NCI-H1105 treated with DMSO at 0.1 percent for 48 hours (cell line): Measurements from ENCODE around the gene EZR.

ENCODE experiments used
- DNase-seq: peaks from one replicate; lab custom pipeline; 2025; lab: John Stamatoyannopoulos, UW

EZR gene

DNA sequence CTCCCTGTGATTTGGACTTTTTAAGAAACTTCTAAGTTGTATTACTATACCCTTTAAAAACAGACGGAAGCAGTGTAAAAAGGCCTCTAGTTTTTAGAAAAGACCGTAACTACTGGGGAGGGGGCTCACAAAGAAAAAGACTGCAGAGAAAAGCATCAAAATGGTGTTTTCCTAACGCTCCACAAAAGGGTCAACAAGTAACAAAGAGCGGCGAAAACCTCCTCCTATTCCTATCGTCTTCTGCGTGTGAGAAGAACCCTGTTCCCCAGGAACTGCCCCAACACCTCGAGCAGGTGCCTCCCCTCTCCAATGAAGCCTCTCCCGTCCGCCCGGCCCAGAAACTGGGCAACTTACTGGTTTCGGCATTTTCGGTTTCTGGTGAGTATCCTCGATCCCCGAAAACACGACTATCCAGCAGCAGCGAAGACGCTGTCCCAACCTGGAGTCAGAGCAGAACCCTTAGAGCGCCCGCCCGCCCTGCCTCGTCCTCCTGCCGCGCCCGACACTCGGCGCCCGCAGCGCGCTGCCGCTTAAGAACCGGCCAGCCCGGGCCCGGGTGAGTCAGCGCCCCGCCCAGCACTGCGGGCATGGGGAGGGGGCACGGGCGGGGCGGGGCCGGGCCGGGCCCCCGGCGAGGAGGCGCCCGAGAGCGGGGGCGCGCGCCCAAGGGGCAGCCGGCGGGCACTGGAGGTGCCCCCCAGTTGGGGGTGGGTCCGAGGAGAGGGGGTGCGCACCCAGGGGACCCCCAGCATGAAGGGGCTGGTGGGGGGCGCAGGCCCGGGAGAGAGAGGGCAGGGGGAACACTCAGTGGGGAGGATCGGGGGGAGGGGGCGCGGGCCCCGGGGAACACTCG, 1.2 kb downstream of the EZR start:
- peak; percentile 74 for DNase-seq

DNA sequence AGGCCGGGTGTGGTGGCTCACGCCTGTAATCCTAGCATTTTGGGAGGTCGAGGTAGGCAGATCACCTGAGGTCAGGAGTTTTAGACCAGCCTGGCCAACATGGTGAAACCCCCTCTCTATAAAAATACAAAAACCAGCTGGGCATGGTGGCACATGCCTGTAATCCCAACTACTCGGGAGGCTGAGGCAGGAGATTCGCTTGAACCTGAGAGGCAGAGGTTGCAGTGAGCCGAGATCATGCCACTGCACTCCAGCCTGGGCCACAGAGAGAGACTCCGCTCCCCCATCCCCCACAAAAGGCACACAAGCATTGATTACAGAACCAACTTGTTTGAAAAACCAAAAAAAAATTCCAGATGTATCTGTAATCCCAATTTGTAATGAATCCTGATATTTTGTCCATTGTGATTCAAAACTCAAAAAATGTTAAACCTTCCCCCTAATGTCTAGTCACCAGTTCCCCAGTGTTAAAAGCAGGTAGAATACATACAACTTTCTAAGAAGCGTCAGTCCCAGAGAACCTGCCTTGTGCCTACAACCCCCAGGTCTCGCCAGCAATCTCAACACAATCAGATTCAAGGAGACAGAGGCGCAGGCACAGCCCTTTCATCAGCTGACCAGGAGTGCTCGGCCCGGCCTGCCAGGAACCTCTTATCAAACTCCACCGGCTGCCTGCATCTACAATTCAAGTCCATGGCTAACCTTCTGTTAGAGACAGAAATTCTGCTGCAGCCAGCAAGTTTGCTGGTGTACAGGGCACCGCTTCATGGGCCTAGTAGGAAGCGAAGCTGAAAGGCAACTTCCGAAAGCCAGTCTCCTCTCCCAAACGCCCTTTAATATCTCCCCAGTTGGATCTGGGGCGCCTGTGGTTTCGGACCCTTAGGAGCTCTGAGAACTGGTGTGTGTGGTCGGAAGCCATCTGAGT, 2.1 kb downstream of the EZR start:
- DNase-seq, result peak; percentile 71

DNA sequence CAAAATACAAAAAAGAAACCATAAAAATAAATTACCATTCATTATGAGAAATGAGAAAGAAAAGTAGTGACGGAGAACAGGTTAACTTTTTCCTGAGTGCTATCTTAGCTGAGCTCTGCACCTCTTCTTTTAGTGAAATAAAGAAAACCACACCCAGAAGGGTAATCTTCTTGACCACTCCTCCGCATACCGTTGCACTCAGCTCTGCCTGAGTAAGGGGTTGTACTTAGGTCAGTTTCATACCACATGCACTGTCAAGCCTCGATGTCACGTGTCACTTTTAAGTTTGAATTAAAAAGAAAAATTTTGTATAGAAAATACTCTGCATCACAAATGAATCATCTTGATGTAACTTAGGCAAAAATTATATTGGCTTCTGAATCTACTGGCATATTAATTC, 2.8 kb downstream of the EZR start:
- DNase-seq, result no peak

DNA sequence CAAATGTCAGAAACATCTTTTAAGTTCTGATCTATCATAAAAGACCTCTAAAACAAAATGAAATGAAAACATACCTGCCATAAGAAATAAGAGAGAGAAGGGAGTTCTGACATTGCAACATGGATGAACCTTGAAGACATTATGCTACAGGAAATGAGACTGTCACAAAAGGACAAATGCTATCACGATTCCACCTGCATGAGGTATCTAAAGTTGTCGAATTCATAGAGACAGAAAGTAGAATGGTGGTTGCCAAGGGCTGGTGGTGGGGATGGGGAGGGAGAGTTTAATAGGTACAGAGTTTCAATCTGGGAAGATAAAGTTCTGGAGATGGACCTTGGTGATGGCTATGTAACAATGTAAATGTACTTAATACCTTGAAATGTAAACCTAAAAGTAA, 3.3 kb downstream of the EZR start:
- DNase-seq, result no peak

GRCh38 chr6:158815379-158815724, 3.8 kb downstream of the EZR start:
- no peak for DNase-seq

DNA sequence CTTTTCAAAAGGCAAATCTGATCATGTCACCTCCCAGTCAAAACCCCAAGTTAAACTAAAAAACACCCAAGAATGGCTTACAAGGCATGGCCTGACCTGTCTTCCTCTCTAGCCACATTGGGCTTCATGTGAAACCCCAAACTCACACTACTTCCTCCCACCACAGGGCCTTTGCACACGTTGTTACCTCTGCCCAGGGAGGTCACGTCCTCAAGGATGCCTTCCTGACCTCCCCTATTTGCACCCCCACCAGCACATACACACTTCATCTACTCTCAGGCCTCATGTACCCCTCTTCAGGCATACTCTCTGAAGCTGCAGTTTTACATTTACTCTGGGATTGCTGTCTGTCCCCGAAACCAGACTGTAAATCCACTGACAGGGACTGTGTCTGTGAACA, 6.1 kb downstream of the EZR start:
- no peak for DNase-seq

DNA sequence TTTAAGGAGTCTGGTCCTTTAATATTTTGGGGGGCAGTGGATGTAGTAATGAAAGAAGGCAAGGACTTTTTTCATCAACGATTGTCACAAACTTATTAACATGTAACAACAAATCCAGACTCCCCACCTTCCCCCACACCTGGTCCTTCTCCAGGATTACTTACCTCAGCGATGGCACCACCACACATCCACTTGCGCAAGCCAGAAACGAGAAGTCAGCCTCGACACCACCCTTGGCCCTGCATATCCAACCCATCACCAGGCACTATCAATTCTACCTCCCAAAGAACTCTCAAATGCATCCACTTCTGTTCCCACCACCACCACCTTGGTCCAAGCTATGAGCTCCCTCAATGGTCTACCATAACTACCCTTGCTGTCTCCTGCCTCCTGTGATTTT, 6.6 kb downstream of the EZR start:
- no peak for DNase-seq

- DNase-seq, result no peak
These were observed 8.7 kb downstream of the EZR start for GRCh38 chr6:158810155-158811095.

DNA sequence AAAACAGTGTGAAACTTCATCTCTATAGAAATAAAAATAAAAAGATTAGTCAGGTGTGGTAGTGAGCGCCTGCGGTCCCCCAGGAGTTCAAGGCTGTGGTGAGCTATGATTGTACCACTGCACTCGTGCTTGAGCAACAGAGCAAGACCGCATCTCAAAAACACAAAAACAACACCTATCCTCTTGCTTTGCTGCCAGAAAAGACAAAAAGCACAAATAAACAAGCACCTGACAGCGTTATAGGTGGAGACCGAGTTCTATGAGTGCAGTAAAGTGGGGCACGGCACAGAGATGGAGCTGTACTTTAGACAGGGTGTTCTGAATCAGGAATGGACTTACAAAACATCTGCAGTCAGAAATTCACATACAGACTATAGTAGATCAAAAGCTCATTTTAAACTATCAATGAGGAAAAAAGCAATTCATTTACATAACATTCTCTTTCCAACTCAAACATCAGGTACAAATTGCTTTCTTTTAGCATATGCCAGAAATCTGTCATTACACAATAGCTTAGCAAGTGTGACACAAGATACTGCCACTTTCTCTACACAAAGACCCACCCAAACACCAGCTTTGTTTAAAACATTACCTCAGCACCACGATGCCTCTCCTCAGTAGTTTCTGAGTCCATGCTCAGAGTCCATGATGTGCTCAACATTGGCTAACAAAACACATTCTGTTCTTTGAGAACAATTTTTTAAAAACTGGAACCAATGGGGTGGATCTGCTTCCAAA, 10.1 kb downstream of the EZR start:
- DNase-seq, result peak; percentile 51

DNA sequence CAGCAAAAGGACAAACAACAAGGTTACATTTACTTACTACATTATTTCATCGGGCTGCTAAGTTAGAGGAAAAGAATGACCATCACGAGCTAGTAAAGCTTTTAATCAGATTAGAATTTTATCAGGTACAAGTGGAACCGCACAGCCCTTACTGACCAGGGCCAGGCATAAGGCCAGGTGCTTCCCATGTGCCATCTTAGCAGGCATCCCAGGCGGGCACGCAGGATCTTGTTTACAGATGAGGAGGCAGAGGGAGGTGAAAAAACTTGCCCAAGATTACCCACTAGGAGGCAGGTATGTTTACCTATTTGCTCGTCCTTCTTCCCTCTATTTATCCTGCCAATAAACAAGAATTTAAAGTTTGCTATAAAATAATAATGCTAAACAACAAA, 10.7 kb downstream of the EZR start:
- DNase-seq, result peak; percentile 46

DNA sequence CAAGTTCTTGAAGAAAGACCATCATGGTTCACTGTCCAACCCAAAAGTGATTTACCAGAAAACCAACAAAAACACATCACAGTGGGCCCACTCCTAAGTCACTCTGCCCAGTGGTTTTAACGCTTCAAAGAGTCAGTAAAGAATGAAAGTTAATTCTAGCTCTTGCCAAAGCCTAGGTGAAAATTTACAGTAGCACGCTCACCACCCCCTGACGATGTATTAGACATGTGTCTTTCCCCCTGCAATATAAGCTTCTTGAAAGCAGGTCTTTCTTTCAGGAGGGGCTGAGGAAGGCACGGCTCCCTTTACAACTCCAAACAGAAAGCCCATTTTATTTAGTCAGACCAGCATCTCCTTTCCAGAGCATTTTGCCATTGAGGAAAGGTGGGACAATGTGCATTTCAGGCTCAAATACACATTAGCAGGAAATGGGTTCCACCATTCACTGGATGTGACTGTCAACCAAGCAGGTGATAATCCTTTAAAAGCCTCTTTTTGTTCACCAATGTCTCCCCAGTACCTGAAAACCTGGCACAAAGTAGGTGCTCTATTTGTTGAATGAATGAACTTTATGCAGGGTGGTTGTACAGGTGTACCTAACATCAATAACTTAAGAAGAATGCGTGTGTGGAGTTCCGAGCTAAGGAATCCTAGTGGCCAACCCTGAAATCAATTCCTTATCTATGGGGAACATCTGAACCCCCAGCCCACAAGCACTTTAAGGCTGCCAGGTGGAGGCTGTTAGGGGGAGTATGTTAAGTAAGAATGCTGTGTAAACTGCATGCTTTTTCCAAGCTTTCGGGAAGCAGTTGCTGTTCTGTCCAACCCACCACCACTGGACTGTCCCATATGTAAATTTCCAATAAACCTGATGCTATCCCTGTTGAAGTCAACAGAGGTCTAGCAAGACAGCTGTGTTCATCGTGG, 11.4 kb downstream of the EZR start:
- DNase-seq, result no peak

DNA sequence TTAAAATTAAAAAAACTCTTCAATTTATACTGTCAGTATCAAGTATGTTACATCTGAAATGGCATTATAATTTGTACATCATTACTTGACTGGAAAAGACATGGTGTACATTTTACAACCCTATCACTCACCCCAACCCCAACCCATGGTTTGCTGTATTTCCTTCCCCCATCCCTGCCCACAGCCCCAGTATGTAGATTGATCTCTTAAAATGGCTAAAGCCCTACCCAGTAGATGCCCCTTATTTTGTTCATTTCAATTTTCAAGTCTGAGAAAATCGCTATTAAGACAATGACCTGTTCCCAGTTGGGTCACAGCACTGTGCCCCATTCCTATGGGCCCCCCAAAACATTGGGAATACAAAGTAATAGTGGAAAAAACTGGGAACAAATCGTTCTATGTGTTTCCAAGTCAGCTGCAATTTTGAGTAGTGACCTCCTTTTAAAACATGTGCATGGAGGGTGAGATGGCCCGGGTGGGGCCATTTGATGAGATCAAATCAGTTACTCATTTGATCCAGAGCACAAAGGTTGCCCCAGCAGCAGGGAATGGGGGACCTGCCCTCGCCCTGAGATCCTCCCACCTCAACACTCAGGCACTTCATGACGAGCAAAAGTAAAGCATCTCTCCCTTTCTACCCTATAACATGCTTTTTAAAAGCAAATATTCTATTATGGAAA, 13.3 kb downstream of the EZR start:
- DNase-seq, result no peak

DNA sequence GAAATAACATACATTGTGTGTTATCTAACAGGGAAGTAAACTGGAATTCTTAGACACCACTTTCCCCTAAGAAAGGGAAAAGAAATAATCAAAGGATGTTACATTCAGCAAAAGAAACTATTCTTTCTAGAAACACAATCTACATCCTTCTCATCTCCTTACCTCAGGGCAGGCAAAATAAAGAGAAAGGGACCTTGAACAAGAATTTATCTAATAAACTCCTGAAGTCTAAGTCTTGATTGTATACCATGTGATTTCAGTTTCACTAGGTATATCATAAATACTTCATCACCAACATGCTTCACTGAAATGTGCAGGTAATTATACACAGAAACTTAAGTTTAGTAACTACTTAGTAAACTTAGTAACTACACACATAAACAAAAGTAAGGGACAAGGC, 15.0 kb downstream of the EZR start:
- DNase-seq, result no peak

DNA sequence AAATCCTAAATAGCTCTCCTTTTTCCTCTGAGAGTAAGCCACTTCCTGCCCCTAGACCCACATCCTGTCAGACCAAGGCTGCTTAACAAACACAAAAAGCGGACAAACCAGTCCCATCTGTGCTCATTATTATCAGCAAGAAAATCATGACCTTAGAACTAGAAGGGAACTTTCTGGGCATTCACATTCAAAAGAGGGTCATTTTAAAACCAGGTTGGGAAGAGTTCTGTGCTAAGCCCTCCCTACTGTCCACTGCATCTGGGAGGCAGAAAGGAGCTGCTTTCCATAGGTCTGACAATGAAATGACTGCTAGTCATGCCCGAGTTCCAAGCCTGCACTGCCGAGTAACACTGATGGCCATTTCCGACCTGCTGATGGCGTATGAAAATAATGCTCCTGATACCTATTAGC, 15.4 kb downstream of the EZR start:
- no peak for DNase-seq

DNA sequence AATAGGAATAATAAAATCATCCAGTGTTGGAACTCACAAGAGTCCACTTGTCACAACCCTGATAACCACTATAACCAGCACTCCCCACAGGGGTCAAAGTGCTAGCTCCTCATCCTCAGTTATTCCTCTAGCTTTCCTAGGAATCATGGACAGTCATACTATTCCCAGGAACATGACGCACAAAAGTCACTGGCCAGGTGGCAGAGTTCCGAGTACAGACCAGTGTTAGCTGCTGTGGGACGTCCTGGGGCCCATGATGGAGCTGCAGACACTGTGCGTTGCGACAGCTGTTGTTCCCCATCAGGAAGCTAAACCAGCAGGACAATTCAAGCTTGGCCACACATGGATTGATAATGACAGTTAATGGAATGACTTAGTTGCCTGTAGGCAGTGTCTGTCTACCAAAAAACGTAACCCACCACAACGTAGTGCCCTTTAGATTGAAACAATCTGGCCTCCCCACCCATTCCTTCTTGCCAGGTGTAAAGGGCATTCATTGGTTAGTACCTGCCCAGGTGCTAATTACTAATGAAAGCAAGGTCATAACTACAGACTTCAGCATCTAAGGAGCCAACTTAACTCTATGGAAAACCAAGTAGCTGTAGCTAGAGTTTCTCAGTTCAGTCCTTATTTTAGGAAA, 17.4 kb downstream of the EZR start:
- DNase-seq, result no peak

DNA sequence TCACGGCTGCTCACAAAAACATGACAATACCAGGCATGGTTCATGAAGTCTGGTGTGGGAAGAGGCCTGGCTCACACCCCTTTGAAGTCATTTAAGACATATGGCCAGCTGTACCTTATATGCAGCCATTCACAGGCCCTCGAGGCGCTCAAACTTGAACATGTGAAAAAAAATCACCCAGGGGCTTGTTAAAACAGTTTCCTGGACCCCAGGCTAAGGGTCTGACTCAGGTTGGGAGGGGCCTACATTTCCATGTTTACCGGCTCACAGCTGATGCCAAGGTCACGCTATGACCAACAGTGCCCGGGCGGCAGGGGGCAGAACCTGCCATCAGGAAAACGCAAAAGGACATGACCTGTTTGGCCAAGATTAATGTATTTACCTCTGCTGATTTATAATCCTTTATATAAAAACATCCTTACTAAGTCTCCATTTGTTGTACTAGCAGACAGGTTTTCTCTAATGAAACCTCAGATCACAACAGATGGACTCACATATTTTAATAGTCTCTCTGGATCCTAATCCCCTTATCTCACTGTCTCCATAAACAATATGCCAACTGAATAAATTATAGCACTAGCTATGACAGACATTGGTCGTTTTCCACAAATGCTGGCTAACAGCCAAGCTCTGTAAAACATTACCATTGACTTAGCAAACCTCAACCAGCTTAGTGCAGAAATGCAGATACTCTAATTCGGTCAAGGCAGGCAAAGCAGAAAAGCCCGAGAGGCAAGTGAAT, 19.9 kb downstream of the EZR start:
- DNase-seq, result peak; percentile 98

GRCh38 chr6:158798311-158798710, 20.9 kb downstream of the EZR start:
- no peak for DNase-seq
